CD14-positive monocyte (primary cell): ENCODE results near the gene OBSCN. TPM values are rescaled to one million over a fixed set of nuclear protein-coding genes. Genes with fewer than 3 reads are reported as not detected.
"Not testable (repeated sequence)": the region's sequence is repeated elsewhere in the genome, so short reads cannot be mapped to it uniquely, and the experiment has no call there.

Experiments
- DNase-seq, 3 donors: peaks; one replicate each; pipeline ENCODE4 v3.0.0-alpha.2; 2011 to 2022
- H2AFZ ChIP-seq: 2 replicates; pipeline ENCODE4 v1.6.0; 2012; ENCODE audit warnings: mild to moderate bottlenecking, low read depth, low read length, inconsistent platforms; ENCODE audit not compliant: insufficient read depth, poor library complexity, severe bottlenecking
- H3K27ac ChIP-seq, 2 donors: 1 replicate in 1 of 2; 2 replicates in 1 of 2; pipeline ENCODE4 v1.5.1; 2012 to 2013; ENCODE audit warnings: low read length in 2 of 2, control low read depth in 1 of 2, inconsistent platforms in 1 of 2, low read depth in 1 of 2, mild to moderate bottlenecking in 1 of 2
- H3K27me3 ChIP-seq, 2 donors: one replicate each; pipeline versions ENCODE4 v1.6.0 to v1.6.1; 2011 to 2013; ENCODE audit warnings: low read length in 2 of 2; ENCODE audit not compliant: control insufficient read depth in 2 of 2, insufficient read depth in 2 of 2
- H3K36me3 ChIP-seq, 2 donors: replicated peaks in 1 of 2; 1 replicate in 1 of 2; 2 replicates in 1 of 2; pipeline versions ENCODE4 v1.5.1 to v1.6.1; 2012 to 2013; ENCODE audit warnings: low read length in 2 of 2, control low read depth in 1 of 2, inconsistent platforms in 1 of 2, mild to moderate bottlenecking in 1 of 2; ENCODE audit not compliant: insufficient read depth in 2 of 2, control insufficient read depth in 1 of 2
- H3K4me1 ChIP-seq, 2 donors: 1 replicate in 1 of 2; 2 replicates in 1 of 2; pipeline versions ENCODE4 v1.5.1 to v1.6.1; 2012 to 2013; ENCODE audit warnings: low read length in 2 of 2, control low read depth in 1 of 2, inconsistent platforms in 1 of 2, mild to moderate bottlenecking in 1 of 2, moderate library complexity in 1 of 2; ENCODE audit not compliant: insufficient read depth in 2 of 2, control insufficient read depth in 1 of 2
- H3K4me2 ChIP-seq: replicated peaks from 2 replicates; pipeline ENCODE3; 2012; ENCODE audit warnings: low read length, moderate library complexity, mild to moderate bottlenecking; ENCODE audit not compliant: poor library complexity, severe bottlenecking; ENCODE audit errors: extremely low read depth
- H3K4me3 ChIP-seq, 3 experiments: fragments of 200-600 bp in 1 of 3; sonication (generic) in 1 of 3; replicated peaks in 1 of 3; 1 replicate in 2 of 3; 2 replicates in 1 of 3; pipeline ENCODE4 v1.5.1; 2011 to 2013; ENCODE audit warnings: low read length in 3 of 3, mild to moderate bottlenecking in 3 of 3, control low read depth in 2 of 3, low read depth in 2 of 3, inconsistent platforms in 1 of 3, moderate library complexity in 1 of 3
- H3K79me2 ChIP-seq: 2 replicates; pipeline ENCODE4 v1.6.0; 2012; ENCODE audit warnings: mild to moderate bottlenecking, control low read depth, inconsistent platforms, low read length, moderate library complexity; ENCODE audit not compliant: insufficient read depth
- H3K9ac ChIP-seq: 2 replicates; pipeline ENCODE4 v1.6.0; 2017; ENCODE audit warnings: low read length, mild to moderate bottlenecking; ENCODE audit not compliant: insufficient read depth, poor library complexity, severe bottlenecking
- H3K9me3 ChIP-seq, 2 donors: replicated peaks in 1 of 2; 1 replicate in 1 of 2; 2 replicates in 1 of 2; pipeline versions ENCODE4 v1.5.1 to v1.6.1; 2012 to 2013; ENCODE audit warnings: low read length in 2 of 2, control low read depth in 1 of 2; ENCODE audit not compliant: control insufficient read depth in 1 of 2, insufficient read depth in 1 of 2
- H4K20me1 ChIP-seq: 2 replicates; pipeline ENCODE4 v1.6.0; 2012; ENCODE audit warnings: mild to moderate bottlenecking, low read length, control low read depth, moderate library complexity; ENCODE audit not compliant: insufficient read depth
- H3K27ac Mint-ChIP-seq, 7 donors: one replicate each; pipeline ENCODE4 v1.8.0; 2020; ENCODE audit warnings: mild to moderate bottlenecking in 7 of 7, mixed read lengths in 7 of 7, moderate library complexity in 6 of 7, inconsistent platforms in 2 of 7
- H3K27me3 Mint-ChIP-seq, 3 donors: one replicate each; pipeline ENCODE4 v1.8.0; 2021 to 2022; ENCODE audit warnings: low read depth in 3 of 3, mild to moderate bottlenecking in 3 of 3, mixed read lengths in 3 of 3, moderate library complexity in 3 of 3, inconsistent platforms in 1 of 3
- H3K36me3 Mint-ChIP-seq, 2 donors: one replicate each; pipeline ENCODE4 v1.8.0; 2020; ENCODE audit warnings: mixed read lengths in 2 of 2, inconsistent platforms in 1 of 2, mild to moderate bottlenecking in 1 of 2
- H3K4me1 Mint-ChIP-seq: one replicate; pipeline ENCODE4 v1.8.0; 2020; ENCODE audit warnings: mild to moderate bottlenecking, mixed read lengths
- H3K4me3 Mint-ChIP-seq, 2 donors: one replicate each; pipeline ENCODE4 v1.8.0; 2020; ENCODE audit warnings: mild to moderate bottlenecking in 2 of 2, mixed read lengths in 2 of 2, moderate library complexity in 1 of 2
- H3K9me3 Mint-ChIP-seq, 7 donors: one replicate each; pipeline ENCODE4 v1.8.0; 2020 to 2022; ENCODE audit warnings: mixed read lengths in 7 of 7, mild to moderate bottlenecking in 6 of 7, moderate library complexity in 6 of 7, inconsistent platforms in 2 of 7
- CTCF ChIP-seq: fragments of 200-600 bp; IDR thresholded peaks from one replicate; pipeline ENCODE4 v1.8.0; 2022; ENCODE audit warnings: antibody characterized with exemption, mild to moderate bottlenecking
- WGBS: methylation state at CpG from one replicate; pipeline ENCODE4 v1.1.5; 2013; ENCODE audit warnings: missing lambda C conversion rate; ENCODE audit not compliant: insufficient coverage; 5-methylcytosine and 5-hydroxymethylcytosine counted together
- intact Hi-C, 2 donors: fragments of 100-400 bp; cut with micrococcal nuclease; formaldehyde crosslinking; loops; one replicate each; pipeline versions ENCODE4 v1.15.0 to v1.15.1; 2023
- polyA plus RNA-seq, 3 donors: library from polyadenylated mRNA; depleted of rRNA in 1 of 3; unstranded in 2 of 3; stranded (reverse) in 1 of 3; fragments of 300-500 nt in 2 of 3; fragments of >200 nt in 1 of 3; fragmentation: Illumina TruSeq in 2 of 3; gene quantifications; 1 replicate in 2 of 3; 2 replicates in 1 of 3; pipeline ENCODE4 v1.2.3, GENCODE V29; 2012 to 2021

The OBSCN gene
- polyA plus RNA-seq, 3 donors = 0.57 to 1.5 (median 0.76) TPM

GRCh38 chr1:228185641-228185965 lies 22.2 kb upstream of the OBSCN start:
- Histone ChIP-seq H3K36me3 (no peaks in the 10 kb centered on the region), H3K27me3 (no peaks in the 10 kb centered on the region), H3K27ac (no peak overlapping the region), H3K4me1 (no peaks in the 10 kb centered on the region), H3K4me2 (no peak overlapping the region), H3K9ac (no peak overlapping the region), H3K9me3 (no peaks in the 10 kb centered on the region), H3K4me3 (no peak overlapping the region), H2AFZ (no peak overlapping the region), H4K20me1 (no peaks in the 10 kb centered on the region), H3K79me2 (no peaks in the 10 kb centered on the region)
- DNase-seq = no peak
- Mint-ChIP-seq H3K36me3 (peaks cover 0 to 4% of the 10 kb centered on the region in 2 donors), H3K9me3 (peaks cover 0 to 3% (median 1%) of the 10 kb centered on the region in 7 donors), H3K4me1 (no peaks in the 10 kb centered on the region), H3K4me3 (no peak overlapping the region), H3K27me3 (peaks cover 0 to 3% (median 2%) of the 10 kb centered on the region in 3 donors), H3K27ac (peak overlapping the region in 2 of 7 donors; percentile 17 to 51)
- TF ChIP-seq CTCF = no peak
- intact Hi-C loops = no loop called here
- WGBS = 87% methylated on average over 6 of the region's 11 CpGs

- H3K27ac Mint-ChIP-seq, H4K20me1 ChIP-seq, intact Hi-C loops, H2AFZ ChIP-seq, H3K4me3 Mint-ChIP-seq, H3K36me3 ChIP-seq, H3K27me3 ChIP-seq, H3K4me1 Mint-ChIP-seq, H3K9ac ChIP-seq, DNase-seq, H3K36me3 Mint-ChIP-seq, H3K9me3 ChIP-seq, H3K27ac ChIP-seq, H3K79me2 ChIP-seq, H3K4me3 ChIP-seq, H3K4me2 ChIP-seq, H3K27me3 Mint-ChIP-seq, H3K4me1 ChIP-seq, H3K9me3 Mint-ChIP-seq: not testable (repeated sequence)
- WGBS = no CpG with 5 or more reads among the region's 2 CpGs
These were observed 19.6 kb upstream of the OBSCN start for GRCh38 chr1:228188249-228188648.
